Stimulated activated CD8-positive, alpha-beta memory T cell treated with anti-CD3 and anti-CD28 coated beads, Interleukin-15, amount 100 ng/mL, for 1 hour (primary cell): ENCODE results near the gene SOX18.

Source experiments
- DNase-seq: peaks from one replicate; pipeline ENCODE4 v3.0.0-alpha.2; 2020; ENCODE audit warnings: low read depth

Gene SOX18

GRCh38 chr20:64051561-64052325, 2.3 kb upstream of the SOX18 start:
- DNase-seq = no peak

DNA sequence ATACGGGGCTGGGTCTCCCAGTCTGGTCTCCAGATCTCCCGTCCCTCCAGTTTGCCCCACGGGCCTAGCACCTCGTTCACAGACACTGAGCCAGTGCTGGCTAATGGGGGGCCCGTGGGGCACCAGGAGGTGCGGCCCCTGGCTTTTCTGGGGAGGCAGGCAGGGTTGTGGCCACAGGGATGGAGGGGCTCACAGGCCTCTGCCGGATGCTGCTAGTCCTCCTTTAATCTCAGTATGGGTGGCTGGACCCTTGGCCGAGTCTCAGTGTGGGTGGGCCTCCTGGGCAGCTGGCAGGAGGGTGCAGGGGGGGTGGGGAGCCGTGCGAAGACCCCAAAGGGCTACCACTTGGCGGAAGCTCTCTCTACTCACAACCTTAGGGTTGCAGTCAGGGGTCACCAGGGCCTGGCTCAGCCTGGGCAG, 1.6 kb upstream of the SOX18 start:
- DNase-seq = no peak

DNA sequence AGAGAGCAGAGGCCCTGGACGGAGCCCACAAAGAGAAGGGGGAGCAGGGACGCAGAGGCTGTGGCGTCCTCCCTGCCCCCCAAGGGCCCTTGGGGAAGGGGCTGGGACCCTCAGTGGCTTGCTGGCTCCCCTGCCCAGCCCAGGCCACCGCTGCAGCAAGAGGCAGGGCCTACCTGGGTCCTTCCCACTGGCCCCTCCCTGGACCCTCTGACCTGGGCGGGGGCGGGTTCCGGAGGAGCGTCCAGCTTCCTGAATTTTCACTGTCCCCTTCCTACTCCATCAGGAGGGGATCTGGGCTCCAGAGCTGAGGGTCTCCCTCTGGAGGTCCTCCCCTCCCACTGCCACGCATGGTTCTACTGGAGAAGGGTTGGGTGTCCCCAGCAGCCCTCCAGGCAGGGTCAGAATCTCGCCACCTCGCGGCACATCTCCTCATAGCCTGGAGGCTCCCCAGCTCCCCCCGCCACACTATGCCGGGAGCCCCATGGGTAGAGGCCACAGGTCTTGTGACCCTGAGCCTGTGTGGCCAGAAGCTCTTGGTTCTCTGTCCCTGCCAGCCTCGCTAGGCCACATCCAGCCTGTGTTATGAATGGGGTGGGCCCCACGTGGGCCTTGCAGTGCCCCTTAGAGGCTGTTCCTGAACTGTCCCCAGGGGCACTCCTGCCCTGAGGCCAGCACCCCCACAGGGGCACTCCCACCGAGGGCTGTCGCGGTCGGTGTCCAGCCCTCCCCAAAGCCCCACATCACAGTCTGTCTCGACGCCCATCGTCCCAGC, 1.0 kb upstream of the SOX18 start:
- no peak for DNase-seq

GRCh38 chr20:64049878-64050260, 430 bp upstream of the SOX18 start:
- DNase-seq = no peak

DNA sequence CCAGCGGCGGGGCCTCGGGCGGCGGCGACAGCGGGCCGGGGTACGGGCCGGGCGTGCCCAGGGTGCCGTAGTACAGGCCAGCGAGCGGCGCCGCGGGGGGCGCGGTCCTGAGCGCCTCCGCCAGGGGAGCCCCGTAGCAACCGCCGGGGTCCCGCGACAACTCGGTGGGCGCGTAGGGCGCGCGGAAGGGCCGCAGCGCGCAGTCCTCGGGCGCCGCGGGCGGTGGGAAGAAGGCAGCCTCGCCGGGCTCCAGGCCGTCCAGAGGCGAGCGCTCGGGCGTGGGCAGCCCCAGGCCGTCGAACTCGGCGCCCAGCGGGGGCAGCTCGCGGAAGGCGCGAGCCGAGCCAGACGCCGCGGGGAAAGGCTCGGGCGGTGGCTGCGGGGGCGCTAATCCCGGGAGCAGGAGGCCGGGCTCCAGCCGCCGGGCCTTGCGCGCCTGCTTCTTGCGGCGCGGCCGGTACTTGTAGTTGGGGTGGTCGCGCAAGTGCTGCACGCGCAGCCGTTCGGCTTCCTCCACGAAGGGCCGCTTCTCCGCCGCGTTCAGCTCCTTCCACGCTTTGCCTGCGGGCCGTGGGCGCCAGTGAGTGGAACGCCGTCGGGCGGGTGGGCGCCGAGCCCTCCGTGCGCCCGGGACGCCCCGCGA, 916 bp downstream of the SOX18 start:
- no peak for DNase-seq

- no peak for DNase-seq
Measured at GRCh38 chr20:64047968-64048401, 1.5 kb downstream of the SOX18 start.

- DNase-seq = no peak
Measured at GRCh38 chr20:64047046-64047389, 2.4 kb downstream of the SOX18 start.

GRCh38 chr20:64045346-64046011, 4.0 kb downstream of the SOX18 start:
- DNase-seq = no peak

DNA sequence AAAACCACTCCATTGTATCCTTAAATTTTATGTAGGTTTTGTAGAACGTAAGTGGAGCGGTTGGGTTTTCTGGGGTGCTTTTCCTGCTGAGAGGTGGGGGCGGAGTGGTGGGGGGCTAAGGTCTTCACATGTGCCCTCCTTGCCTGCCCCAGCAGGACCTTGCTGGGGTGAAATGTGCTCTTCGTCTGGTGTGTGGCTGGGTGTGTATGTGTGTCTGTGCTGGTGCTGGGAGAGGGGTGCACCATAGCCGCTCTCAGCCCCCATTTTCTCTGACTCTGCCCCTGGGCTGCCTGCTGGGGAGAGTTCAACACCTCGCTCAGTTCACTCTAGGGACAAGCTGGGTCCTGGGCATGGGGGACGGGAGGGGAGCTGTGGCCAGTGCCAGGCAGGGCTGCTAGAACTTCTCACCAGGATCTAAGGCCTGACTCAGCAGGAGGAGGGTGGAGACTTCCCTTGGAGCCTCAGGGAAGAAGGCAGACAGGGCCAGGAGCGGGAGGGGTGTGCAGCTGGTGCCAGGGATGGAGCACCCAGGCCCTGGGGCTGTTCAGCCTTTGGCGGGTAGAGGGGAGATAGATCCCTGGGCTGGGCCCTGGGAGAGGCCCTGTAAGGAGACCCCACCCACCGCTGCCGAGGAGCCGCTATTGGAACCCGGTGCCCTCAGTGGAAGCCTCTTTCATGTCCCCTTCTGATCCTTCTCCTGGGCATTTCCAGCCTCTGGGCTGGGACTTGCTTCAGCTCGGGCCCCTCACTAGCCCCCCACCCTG, 4.8 kb downstream of the SOX18 start:
- no peak for DNase-seq

GRCh38 chr20:64043768-64044167, 5.7 kb downstream of the SOX18 start:
- no peak for DNase-seq

DNA sequence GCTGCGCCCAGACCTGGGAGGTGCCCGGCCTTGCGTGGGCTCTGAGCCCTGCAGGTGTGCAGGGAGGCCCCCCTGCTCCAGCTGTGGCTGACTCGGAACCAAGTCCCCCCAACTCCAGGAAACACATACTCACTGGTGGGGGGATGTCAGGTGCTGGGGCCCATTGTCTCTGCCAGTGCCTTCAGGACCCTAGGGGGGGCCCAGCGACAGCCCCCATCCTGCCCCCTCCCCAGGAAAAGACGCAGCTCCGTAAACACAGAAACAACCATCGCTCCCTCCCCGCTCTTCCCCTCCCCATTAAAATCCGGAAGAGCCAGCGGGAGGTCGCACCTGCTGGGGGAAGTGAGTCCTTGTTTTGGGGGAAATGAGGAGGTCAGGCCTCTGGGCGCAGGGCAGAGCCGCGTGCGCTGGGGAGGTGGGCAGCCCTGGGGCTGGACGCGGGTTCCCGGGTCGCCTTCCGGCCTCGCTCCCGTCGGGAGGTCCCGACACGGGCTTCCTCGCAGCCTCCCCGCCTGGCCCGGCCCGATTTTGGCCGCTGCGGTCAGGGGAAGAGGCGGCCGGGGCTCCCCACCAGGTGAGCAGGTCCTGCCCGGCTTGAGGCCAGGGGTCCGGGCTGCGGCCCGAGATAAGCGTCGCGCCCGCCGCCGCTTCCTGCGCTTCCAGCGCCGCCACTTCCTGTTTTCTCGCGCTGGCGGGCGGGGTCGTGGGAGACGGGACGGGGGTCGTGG, 7.2 kb downstream of the SOX18 start:
- no peak for DNase-seq

GRCh38 chr20:64041781-64042053, 7.7 kb downstream of the SOX18 start:
- no peak for DNase-seq

GRCh38 chr20:64041040-64041780, 8.2 kb downstream of the SOX18 start:
- no peak for DNase-seq

DNA sequence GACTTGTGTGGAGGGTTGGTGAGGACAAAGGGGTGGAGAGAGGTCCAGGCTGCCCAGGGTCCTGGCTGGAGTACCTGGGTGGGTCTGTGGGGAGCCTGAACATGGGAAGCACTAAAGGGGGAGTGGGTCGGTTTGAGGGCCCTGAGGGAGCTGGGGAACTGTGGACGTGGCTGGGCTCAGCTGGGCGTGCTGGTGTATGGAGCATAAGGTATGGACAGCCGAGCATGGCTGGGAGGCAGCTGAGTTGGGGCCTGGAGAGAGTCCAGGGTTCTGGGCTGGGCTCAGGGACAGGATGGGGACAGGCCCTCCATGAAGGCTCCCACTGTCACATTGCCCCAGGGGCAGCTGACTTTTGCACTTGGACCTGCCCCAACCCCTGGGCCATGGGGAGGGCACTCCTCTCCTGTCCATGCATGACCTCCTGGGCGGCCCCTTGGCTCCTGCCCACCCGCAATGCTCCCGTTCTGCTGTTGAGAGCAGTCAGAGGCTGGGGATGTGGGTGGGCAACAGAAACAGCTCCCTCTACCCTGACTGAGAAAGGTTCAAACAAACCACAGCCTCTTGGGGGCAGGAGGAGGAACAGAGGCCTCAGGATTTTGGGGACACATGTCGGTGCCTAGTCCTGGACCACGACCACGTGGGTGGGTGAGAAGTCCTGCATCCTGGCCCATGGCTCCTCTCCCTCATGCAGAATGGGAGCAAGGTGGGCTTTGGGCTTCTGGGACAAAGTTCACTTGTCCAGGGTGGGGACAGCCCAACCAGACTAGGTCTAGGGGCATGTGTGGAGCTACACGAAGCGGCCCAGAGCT, 9.0 kb downstream of the SOX18 start:
- DNase-seq = no peak

DNA sequence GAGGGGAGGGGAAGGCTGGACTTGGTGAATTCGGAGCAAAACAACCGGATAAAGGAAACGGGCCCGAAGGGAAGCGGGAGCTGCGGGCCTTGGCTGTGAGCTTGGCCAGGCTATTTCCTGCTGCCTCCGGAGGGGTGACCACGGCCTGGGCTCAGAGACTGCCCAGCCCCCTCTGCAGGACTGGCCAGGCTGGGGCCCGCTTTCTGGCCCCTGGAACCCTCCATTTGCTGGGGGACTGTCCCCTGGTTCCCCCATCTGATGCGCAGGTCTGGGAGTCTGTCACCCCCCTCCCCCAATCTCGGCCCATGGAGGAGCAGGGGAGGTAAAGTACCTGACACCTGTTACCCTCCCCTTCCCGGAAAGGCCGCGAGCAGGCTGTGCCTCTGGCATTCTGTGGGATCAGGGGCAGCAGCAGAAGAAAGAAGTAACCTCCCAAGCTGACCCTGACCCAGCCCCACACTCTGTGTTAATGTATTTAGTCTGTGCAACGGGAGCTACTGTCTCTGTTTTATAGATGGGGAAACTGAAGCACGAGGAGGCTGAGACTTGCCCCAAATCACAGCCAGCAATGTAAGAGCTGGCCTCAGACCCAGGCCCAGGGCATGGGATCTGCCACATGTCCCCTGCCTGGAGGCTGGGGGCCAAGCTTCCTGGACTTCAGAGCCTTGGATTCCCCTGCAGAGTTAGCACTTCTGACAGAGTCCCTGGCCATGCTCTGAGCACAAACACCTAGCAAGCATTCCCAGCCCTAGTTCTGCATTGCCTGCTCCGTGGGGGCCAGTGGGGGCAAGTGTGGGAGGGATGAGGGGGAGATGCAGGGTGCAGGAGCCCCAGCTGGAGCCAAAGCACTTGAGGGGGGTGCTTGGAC, 9.9 kb downstream of the SOX18 start:
- no peak for DNase-seq

GRCh38 chr20:64038565-64039292, 10.7 kb downstream of the SOX18 start:
- DNase-seq = peak; percentile 56

GRCh38 chr20:64038224-64038564, 11.2 kb downstream of the SOX18 start:
- DNase-seq = no peak

DNA sequence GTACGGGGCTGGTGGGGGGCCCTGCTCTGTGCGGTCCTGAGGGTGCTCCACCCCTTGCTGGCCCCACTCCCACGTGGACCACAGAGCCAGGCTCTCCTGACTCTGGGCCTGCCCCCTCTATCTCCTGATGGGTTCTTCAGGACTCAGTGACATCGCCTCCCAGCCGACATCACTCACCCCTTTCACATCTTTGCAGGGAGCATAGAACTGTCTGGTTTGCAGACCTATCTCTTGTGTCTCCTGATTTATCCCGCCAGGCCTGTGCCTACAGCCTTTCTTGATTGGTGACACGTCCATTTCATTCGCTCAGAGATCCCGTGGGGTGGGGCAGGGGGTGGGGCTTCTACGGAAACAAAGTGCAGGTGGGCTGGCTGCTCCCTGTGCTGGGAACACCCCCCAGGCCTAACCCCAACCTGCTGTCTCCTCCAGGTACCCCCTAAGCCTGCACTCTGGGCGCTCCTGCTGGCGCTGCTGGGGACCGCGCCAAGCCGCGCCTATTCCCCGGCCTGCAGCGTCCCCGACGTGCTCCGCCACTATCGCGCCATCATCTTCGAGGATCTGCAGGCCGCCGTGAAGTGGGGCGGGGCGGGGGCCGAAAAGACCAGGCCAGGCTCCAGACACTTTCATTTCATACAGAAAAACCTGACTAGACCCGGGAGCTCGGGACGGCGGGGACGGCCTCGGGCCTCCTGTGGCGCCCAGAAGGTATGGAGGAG, 11.8 kb downstream of the SOX18 start:
- DNase-seq = no peak
